GM21390 (cell line): ENCODE results near the gene ZNF22.
"Not testable (repeated sequence)": the region's sequence is repeated elsewhere in the genome, so short reads cannot be mapped to it uniquely, and the experiment has no call there.

Experiments
- ATAC-seq: cut with Tn5 transposase; IDR thresholded peaks from one replicate; pipeline ENCODE4 v1.9.1; 2021; ENCODE audit not compliant: unreplicated experiment

The ZNF22 gene

DNA sequence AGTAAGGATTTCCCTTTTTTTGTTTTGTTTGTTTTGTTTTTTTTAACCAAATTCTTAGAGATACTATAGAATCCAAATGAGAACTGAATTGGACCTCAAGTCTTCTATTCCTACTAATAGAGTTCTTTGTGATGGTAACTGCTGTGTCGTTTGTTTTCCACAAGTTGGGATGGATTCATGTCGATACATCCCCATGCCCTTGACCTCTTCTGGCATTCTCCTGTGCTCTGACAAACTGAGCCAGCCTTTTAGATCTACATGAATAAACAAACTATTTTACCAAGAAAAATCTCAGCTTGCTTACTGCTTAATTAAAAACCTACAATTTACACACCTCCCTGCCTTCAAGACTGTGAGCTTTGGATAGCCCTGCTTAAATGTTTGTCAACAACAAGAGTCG, 3.9 kb downstream of the ZNF22 start:
- ATAC-seq = no peak

DNA sequence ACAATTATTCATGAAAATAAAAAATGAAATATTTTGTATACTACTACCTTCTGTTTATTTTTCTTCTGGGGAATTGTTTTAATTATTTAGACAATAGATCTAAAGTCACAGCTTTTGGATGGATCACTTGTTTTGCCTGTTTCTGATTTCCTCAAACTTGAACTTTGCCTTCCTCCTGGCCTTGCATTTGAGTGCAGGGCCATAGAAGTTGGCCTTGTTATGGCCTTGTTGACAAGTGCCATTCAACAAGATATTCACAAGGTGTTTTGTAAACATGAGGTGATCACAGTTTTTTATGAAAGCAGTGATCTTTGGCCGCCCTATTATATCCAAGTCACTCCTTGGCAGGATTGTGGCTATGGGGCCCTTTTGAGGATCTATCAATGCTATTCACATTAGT, 4.6 kb downstream of the ZNF22 start:
- no peak for ATAC-seq

GRCh38 chr10:45006276-45007030, 5.7 kb downstream of the ZNF22 start:
- ATAC-seq = no peak

- peak; percentile 88 for ATAC-seq
Observed at GRCh38 chr10:45008524-45009161, 7.9 kb downstream of the ZNF22 start.

GRCh38 chr10:45014557-45014956, 13.8 kb downstream of the ZNF22 start:
- not testable (repeated sequence) for ATAC-seq

- ATAC-seq = no peak
Observed at GRCh38 chr10:45015590-45015989, 14.9 kb downstream of the ZNF22 start.

- ATAC-seq = no peak
Observed at GRCh38 chr10:45023426-45023825, 22.7 kb downstream of the ZNF22 start.

- ATAC-seq = no peak
Observed at GRCh38 chr10:45034301-45034700, 33.6 kb downstream of the ZNF22 start.

DNA sequence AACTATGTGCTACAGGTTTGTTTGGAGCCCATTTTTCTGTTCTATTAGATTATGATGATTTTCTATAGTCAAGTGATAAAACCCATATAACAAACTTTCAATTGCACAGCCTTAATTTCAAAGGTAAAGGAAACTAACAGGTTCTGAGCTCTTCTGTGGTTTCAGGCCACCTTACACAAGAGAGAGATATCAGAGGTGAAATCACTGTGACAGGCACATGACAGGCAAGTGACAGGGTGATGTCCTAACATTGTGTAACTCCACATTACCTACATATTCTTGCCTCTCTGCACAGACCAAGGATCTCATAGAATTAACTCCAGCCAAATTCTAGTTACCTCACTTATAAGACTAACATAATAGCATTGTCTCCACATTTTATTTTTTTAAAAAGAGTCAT, 35.0 kb downstream of the ZNF22 start:
- ATAC-seq = no peak

DNA sequence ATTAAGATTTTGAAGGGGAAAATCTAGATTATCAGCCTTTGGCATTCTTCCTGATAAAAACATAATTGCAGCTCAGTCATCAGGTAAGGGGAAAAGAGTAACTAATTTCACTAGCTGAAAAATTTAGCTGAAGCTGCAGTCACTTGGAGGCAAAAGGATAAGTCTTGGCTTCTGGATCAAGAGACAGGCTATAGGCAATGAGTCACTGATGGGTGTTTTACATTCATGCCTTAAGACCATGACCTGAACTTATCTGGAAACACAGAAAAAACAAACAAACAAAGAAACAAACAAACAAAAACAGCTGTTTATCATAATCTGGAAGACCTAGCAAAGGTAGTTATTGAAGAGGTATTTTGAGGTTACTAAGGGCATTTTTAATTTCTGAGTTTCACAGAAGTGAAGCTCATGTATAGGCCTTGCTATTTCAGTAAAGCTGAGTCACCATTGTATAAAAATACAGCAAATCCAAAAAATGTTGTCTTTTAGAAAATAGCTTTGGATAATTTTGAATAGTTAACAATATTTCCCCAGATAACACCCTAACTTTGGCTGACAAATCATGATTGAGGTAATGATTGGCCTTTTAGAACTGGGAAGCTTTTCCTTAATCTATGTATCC, 40.3 kb downstream of the ZNF22 start:
- no peak for ATAC-seq

DNA sequence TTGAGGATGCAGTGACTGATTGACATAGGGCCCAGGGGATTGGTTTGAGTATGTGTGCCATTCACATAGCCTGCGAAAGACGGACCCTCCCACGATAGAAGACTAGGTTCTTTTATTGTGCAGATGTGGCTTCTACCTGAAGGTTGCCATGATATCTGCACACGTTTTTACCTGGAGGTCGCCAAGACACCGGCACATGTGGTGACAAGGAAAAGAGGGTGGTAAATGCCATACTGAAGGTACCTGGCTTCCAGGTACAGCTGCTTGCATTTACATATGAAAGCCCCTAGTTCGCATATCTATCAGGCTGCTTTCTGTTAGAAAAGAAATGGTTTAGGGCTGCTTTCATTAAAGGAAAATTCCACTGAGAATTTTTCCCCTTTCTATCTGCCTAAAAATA, 43.6 kb downstream of the ZNF22 start:
- no peak for ATAC-seq

GRCh38 chr10:45050551-45051235, 50.0 kb downstream of the ZNF22 start:
- no peak for ATAC-seq

DNA sequence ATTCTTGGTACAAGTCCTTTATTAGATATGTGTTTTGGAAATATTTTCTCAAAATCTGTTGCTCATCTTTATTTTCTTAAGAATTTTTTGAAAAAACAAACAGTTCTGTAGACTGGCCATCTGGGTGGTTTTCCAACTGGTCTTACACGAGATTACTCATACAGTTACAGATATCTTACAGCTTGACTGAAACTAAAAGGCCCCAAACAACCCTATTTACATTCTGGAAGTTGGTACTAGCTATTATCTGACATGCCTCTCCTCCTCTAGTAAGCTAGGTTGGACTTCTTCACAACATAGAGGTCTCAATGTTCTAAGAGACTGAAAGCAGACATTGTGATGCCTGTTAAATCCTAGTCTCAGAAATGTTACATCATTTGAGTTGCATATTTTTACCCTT, 52.0 kb downstream of the ZNF22 start:
- ATAC-seq = peak; percentile 58

GRCh38 chr10:45053569-45054100, 52.9 kb downstream of the ZNF22 start:
- ATAC-seq = no peak
